Measurements from ENCODE around the gene STK24.

Gene STK24

DNA sequence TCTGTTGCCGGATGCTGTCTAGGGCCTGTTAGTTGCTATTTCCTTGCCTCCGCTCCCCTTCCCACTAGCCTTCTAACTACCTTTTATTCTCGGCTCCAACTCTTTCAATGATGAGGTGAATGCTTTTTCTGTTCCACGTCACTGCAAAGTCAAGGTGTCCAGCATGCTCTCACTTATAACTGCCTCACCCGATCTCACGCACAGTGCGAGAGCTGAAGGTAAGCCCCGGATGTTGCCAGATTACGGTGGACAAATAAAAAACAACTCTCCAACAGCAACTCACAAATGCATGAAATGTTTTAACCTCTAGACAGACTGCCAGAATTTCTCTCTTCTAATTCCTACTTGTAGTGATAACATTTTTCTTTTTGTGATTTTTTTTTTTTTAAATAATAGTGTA, 169.9 kb downstream of the STK24 start:
- no peak for DNase-seq (ENCODE audit: low read depth)

- DNase-seq (ENCODE audit: low read depth), result no peak
Measured at GRCh38 chr13:98406427-98406826, 170.5 kb downstream of the STK24 start.

- DNase-seq (ENCODE audit: low read depth), result no peak
Measured at GRCh38 chr13:98405690-98406344, 171.1 kb downstream of the STK24 start.

- peak; percentile 11 for DNase-seq (ENCODE audit: low read depth)
Measured at GRCh38 chr13:98405107-98405571, 171.8 kb downstream of the STK24 start.

DNA sequence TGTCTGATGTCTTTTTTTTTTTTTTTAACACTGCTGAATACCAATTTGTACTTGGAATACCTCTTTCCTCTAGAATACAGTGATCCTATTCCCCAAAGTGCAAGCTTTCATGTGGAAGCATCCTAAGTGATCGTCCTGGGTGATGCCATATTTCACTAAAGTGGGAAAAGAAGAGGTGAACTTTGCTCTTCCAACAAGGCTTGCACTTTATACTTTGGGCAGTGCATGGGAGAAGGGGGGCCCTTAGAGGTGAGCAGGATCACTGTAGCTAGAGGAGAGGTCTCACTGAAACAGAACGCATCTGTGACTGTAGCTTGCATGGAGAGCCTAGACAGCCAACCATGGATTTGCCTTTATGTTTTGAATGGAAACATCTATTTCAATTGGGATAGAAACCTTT, 173.8 kb downstream of the STK24 start:
- DNase-seq (ENCODE audit: low read depth), result no peak

- DNase-seq (ENCODE audit: low read depth), result no peak
Measured at GRCh38 chr13:98401934-98402333, 175.0 kb downstream of the STK24 start.

- no peak for DNase-seq (ENCODE audit: low read depth)
Measured at GRCh38 chr13:98399756-98400155, 177.2 kb downstream of the STK24 start.

GRCh38 chr13:98398581-98398980, 178.3 kb downstream of the STK24 start:
- DNase-seq (ENCODE audit: low read depth), result no peak

- no peak for DNase-seq (ENCODE audit: low read depth)
Measured at GRCh38 chr13:98397861-98398260, 179.0 kb downstream of the STK24 start.

GRCh38 chr13:98397221-98397620, 179.7 kb downstream of the STK24 start:
- DNase-seq (ENCODE audit: low read depth), result peak; percentile 17

DNA sequence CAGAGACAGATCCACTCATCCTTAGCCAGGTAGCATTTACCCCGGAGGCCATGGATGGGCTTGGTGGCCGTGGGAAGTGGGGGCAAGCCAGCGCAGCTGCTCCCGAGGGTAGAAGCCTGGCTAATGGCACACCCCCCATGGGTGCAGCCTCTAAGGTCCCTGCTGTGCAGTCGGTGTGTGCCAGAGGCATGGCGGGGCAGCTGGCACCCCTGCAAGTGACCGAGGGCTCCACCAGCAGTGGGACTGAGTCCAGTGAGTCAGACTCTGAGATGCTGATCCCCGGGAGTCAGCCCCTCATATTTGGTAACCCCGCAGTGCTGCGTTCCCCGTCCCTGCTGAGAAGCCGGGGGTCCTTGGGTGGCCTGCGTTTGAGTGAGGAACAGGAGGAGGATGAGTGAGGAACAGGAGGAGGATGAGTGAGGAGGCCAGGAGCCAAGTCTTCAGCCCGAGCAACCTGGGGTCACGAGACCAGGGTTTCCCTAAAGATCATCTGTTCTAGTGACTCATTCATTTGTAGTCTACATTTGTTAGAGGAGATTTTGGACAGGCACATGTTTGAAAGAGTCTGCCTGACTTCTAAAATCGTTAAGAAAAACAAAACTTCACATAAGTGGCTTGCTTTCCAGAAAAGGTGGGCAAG, 180.7 kb downstream of the STK24 start:
- peak; percentile 12 for DNase-seq (ENCODE audit: low read depth)

Data from iris pigment epithelial cell (primary cell).